HG02840 (cell line): ENCODE results near the gene GAMT.

Source experiments
- ATAC-seq: cut with Tn5 transposase; IDR thresholded peaks from one replicate; pipeline ENCODE4 v1.9.1; 2021; ENCODE audit warnings: mild to moderate bottlenecking, moderate library complexity, moderate number of reproducible peaks; ENCODE audit not compliant: unreplicated experiment, low FRiP score

Gene GAMT

DNA sequence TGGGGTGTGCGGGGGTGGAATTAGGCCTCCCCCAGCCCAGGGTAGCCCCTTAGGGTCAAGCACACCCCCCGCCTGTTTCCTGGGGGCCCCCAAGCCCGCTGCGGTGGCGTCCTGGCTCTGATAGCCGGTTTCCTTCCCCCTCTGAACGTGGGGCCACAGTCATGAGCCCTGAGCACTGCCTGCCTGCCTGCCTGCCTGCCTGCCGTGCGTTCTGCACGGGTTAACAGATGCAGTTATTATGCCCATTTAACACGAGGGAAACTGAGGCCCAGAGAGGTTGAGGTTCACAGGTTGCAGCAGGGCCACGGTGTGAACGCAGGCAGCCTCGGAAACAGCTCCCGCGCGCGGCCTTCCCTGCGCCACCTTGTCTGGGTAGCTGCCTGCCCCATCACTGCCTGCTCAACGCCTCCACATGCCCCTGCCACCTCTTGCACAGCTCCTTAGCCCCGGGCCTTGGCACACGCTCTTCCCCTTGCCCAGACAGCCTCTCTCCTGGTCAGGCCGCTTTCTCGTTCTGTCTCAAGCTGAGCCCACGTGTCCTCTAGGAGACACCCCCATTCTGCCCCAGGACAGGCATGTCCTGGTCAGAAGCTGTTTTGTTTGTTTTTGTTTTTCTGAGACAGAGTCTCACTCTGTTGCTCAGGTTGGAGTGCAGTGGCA, 1.2 kb upstream of the GAMT start:
- no peak for ATAC-seq

DNA sequence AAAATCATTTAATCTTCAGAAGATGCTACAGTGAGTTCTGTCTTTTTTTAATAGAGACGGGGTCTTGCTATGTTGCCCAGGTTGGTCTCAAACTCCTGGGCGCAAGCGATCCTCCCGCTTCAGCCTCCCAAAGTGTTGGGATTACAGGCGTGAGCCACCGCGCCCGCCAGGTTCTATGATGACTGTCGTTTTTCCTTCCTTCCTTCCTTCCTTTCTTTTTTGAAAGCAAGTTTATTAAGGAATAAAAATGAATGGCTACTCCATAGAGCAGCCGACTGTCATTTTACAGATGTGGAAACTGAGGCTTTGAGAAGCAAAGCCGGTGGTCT, 511 bp upstream of the GAMT start:
- no peak for ATAC-seq

DNA sequence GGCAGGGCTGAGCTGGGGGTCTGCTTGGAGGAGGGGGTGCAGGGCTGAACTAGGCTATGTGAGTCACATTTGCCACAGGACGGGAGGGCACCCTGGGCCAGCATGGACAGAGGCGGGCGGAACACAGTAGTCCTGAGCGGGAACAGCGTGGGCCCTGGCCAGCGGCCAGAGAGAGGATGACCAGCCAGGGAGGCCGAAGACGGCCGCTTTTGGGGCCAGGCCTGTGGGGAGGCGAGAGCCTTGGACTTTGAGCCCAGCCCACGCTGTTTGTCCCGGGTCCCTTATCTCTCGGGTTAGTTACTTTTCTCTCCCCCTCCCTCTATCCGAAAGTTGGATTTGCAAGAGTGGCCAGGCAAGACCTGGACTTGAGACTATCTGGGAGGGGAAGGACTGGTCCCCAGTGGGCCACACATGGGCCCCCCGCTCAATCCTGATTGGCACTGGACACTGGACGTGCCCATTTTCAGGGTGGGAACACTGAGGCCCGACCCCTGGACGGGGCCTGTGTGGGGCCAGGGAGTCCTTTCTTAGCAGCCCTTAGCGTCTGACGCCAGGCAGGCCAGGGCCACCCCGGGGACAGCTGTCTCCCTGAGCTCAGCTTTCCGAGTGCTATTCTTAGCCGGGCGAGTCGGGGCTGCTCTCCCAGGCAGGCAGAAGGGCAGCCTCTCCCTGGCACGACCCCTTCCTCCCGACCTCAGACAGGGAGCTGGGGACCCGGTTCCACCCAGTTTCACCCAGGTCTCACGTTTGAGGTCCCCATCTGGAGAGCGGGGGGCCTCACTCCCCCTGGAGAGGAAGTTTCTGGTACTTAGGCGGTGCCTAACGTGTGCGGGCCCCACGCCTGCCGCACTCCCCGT, 833 bp downstream of the GAMT start:
- ATAC-seq = no peak

DNA sequence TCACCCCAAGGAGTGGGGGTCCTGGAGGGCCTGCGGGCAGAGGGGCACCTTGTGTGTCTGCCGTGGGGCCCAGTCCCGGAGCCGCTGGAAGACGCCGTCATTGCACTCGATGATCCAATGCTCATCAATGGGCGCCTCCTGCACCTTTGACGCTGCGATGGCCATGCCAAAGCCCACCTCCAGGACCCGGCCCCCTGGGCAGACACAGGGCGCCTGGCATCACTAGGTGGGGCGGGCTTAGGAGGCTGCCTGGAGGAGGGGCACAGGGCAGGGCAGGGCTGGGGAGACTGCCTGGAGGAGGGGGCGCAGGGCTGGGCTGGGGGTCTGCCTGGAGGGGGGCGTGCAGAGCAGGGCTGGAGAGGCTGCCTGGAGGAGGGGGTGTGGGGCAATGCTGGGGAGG, 1.6 kb downstream of the GAMT start:
- no peak for ATAC-seq

DNA sequence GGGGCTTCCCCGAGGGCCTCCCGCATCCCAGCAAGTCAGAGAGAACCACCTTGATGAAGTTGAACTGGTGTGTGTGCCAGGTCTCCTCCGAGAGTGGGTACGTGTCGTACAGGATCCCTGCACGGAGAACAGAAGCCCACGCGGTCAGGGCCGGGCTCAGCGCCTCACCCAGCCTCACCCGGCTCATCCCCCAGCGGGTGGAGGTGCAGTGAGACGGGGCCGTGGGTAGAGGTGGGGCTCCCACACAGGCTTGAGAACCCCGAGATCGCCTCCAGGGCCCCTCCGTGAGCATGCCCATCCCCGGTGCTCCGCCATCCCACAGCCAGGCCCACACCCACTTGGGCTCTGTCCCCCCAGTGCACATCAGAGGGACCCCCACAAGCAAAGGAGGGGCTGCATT, 2.3 kb downstream of the GAMT start:
- no peak for ATAC-seq

DNA sequence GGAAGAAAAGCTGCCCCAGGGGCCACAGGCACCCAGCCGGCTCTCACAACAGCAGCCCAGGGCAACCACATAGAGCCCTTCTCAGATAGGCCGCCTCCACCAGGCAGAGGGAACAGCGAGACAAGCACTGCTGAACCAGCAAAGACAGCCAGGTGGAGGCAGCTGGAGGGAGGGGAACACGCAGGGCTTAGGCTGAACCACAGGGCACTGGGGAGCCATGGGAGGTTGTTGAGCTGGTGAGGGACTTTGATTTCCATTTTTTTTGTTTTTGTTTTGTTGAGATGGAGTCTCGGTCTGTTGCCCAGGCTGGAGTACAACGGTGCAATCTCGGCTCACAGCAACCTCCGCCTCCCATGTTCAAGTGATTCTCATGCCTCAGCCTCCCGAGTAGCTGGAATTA, 3.5 kb downstream of the GAMT start:
- ATAC-seq = no peak

DNA sequence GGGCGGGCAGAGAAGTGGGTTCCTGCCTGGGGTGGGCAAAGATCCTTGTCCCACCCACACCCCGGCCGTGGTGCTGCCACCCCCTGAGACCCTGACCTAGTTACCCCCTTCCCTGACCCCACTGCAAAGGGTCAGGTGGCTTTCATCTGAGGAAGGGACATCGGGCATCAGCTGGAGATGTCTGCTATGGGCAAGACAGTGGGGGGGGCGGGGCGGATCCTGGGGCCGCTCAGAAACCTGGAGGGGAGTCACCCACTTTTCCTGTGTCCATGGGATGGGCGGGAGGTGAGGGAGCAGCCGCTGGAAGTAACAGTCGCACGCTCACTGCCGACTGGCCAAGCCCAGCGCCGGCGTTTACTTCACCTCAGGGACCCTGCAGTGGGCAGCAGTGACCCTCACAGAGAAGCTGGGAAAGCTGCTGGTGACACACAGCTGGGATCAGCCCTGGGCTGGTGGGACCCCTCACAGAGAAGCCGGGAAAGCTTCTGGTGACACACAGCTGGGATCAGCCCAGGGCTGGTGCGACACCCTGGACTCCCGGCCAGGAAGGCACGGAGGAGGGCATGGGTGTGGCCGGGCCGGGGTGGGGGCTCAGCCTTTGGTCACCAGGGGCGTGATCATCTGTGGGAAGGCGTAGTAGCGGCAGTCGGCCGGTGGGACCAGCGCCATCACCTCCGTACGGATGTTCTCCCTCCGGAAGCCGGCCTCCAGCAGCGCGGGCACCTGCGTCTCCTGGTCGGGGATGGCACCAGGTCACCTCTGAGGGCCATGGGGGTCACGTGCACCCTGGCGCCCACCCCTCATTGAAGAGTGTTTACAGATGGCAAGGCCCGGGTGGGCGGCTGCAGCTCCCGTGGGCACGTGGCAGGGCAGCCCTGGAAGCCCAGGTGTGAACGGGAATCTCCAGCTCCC, 4.3 kb downstream of the GAMT start:
- no peak for ATAC-seq

DNA sequence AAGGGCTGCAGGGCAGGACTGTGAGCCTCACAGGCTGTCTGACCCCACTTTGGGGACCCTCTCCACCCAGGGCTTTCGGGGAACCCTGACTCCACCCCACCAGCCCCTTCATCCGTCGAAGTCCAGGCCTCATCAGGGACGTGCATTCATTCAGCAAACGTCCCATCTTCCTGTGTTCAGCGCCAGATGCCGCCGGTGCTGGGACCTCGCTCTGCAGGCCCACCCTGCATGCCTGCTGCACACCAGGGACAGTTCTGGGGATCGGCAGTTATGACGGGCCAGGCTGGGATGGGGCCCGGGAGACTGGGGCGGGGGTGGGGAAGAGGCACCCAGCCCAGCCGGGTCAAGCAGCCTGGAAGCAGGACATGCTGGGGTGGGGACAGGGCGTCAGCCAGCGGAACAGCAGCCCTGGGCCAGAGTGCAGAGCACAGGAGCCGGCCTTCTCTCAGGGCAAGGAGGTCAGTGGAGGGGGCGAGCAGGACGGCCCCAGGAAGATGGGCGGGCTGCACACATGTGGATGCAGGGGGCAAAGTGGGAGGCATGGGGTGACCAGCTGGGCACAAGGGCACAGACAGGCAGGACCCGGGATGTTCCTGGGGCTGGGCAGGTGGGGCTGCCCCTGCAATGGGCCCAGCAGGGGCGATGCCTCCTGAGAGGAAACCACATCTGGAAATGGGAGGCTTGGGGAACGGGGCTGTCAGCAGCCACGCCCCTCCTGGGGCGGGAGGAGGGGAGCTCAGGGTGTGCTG, 5.1 kb downstream of the GAMT start:
- ATAC-seq = no peak

DNA sequence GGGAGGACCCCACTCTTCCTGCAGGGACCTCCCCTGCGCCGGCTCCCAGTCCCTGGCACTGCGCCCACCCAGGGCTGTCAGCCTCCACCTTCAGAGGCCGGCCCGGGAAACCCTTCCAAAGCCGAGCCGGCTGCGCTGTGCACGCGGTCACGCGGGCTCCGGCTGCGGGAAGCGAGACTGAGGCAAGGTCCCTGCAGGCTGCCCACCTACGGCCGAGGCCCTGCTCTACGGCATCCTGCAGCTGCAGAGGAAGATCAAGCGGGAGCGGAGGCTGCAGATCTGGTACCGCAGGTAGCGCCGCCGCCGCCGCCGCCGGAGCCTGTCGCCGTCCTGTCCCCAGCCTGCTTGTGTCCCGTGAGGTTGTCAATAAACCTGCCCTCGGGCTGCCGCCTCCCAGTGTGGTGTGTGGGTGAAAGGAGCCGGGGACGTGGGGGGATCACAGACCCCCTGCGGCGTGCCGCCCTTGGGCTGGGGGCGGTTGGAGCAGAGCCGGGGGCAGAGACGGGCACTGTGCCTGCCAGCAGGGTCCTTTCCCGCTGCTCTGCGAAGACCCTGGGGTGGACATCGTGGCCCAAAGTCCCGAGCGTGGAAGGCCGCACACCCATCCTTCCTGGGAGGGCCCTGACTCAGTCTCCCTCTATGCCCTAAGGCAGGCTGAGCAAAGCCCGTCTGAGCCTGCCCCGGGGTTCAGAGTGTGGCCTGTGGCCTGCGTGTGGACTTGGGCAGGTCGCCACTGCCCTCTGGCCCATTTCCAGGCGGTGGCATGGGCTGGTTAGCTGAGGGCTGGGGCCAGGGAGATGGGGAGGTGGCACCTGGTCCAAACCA, 5.9 kb downstream of the GAMT start:
- no peak for ATAC-seq

DNA sequence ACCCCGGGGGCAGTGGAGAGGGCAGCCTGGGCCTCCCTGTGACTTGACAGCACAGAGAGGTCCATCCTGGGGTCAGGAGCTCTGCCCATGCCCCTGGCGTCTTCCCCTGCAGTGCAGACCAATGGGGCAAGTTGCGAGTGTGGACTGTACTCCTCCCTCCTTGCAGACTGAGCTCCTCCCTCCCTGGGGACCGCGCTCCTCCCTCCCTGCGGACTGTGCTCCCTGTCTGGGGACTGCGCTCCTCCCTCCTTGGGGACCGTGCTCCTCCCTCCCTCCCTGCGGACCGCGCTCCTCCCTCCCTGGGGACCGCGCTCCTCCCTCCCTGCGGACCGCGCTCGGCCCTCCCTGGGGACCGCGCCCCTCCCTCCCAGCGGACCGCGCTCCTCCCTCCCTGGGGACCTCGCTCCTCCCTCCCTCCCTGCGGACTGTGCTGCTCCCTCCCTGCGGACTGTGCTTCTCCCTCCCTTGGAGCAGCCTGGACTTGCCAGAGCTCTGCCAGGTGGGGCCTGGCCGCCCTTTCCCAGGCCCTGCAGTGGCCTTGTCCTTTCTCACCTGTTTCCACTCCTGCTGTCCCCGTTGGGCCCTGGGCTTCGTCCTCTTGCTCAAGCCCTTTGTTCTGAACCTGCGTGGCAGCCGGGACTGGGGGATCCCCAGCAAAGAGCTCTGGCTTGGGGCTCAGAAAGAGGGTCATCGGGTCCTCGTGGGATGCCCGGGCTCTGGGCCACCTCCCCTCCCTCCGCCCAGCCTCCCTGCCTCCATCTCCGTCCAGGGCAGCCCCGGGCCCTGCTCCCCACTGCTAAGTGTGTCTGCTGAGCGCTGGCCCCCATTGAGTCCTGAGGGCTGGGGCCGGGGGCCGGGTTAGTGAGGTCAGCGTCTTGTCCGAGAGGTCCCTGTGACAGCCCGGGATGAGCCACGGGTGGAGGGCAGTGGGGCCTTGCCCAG, 6.8 kb downstream of the GAMT start:
- ATAC-seq = no peak

DNA sequence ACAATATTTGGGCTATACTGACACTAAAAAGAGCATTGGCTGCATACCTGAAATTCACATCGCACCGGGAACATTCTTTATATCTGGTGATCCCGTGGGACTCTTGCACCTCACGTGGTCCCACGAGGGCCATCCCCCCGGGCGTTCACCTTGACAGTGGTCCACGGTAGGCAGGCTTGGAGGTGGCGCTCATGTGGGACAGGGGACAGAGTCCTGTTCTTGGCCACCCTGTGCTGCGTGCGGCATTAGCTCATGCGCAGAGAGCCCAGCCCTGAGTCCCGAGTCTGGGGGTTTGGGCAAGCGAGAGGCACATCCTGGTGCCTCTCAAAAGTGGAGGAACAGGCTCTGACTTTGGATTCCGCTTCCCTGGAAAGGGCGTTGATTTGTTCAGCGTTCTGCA, 7.5 kb downstream of the GAMT start:
- ATAC-seq = no peak

DNA sequence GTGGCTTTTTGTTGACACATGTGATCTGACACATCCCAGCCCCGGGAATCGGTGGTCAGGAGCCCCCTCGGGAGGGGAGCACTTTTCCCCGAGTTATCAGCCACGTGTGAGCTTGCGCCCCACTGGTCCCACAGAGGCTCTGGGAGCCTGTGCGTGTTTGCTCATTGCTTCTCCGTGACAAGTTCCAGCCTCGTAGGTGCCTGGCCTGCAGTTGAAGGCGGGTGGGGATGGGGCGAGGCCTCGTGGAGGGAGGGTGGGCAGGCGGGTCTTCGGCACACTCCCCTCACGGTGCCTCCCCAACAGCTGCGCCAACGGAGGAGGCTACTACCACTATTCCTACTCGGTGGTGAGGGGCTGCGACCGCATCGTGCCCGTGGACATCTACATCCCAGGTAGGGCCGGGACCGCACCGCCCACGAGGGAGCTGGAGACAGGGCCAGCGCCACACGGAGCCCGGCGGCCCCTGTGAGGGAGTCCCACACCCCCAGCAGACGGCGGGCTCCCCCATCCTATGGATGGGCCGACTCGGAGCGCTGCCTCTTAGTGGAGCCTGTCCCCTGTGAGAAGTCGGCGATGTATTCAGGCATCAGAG, 8.3 kb downstream of the GAMT start:
- ATAC-seq = no peak

DNA sequence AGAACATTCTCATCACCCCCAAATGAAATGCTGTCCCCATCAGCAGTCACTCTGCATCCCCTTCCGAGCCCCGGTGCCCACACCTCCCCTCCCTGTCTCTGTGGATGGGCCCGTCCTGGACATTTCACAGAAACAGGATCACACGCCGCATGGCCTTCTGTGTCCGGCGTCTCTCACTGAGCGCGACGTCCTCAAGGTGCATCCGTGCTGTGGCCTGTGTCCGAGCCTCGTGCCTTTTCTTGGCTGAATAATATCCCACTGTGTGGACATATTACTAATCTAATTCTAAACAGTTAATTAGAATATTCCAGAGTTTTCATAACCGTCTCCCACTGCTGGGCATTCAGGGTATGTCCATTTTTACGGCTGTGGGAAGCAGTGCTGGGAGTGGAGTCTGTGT, 8.9 kb downstream of the GAMT start:
- no peak for ATAC-seq

DNA sequence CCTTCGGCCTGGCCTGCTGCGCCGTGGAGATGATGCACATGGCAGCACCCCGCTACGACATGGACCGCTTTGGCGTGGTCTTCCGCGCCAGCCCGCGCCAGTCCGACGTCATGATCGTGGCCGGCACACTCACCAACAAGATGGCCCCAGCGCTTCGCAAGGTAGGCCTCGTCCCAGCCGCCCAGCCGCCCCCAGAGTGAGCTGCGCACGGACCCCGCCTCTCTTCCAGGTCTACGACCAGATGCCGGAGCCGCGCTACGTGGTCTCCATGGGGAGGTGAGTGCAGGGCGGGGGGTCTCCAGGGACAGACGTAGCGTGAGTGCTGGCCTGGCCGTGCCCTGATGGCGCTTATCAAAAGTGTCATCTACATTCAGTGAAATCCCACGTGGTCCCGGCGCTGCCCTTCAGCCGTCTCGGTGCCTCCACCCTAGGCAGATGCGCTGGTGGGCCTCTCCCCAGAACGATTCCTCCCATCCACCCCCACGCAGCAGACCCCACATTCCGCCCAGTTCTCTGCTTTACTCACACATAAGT, 10.4 kb downstream of the GAMT start:
- ATAC-seq = no peak

DNA sequence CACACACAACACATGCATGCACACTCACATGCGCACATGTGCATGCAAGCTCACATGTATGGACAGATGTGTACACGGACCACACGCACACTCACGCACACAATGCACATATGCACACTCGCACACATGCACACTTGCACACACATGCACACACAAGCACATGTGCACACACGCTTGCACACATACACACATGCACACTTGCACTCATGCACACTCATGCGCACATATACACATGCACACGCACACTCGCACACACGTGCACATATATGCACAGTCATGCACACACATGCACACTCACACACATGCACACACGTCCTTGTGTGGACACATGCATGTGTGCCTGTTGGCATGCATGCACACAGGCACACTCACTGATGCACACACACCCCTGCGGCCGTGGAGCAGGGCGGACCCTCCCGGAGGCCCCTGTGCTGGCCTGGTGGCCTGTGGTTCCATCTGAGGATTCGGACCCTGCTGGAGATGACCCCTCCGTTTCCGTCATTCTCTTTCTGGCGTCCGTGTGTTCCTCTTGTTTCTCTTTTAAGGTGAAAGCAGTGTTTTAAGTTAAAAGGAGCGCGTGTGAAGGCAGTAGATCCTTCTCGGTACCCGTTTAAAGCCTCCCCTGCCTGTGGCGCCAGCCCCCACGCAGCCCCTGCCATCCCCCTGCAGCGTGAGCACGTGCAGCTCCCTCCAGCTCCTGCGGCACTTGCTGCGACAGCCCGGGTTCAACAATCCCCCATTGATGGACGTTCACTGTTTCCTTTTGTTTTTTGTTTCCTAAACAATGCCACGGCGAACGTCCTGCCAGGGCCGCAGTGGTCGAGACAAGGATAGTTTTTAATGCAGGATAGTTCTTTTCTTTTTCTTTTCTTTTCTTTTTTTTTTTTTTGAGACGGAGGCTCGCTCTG, 12.1 kb downstream of the GAMT start:
- no peak for ATAC-seq

DNA sequence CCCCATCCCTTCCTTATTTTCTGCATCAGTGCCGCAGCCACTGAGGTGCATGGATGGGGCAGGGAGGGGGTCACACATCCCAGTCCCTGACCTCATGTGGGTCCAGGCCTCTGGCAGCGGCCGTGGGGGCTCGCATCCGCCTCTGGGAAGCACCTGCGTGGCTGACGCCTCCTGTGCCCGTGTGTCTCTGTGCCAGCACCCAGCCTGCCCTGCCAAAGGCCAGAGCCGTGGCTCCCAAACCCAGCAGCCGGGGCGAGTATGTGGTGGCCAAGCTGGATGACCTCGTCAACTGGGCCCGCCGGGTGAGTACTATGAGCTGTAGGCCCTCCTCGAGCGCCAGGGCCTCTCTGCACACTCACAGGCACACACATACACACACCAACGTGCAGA, 12.7 kb downstream of the GAMT start:
- no peak for ATAC-seq
